Mesenchymal stem cell (in vitro differentiated cells and primary cell): Measurements from ENCODE around the gene NACC2.

Experiments
- DNase-seq: peaks from one replicate; pipeline ENCODE4 v3.0.0-alpha.2; 2013
- H2AFZ ChIP-seq: one replicate; pipeline ENCODE4 v1.6.1; 2013; ENCODE audit warnings: low read depth, mild to moderate bottlenecking, control low read depth, inconsistent platforms, low read length, moderate library complexity
- H2AK5ac ChIP-seq: 2 replicates; pipeline ENCODE4 v1.6.1; 2013; ENCODE audit warnings: low read length, moderate library complexity, mild to moderate bottlenecking, inconsistent platforms; ENCODE audit not compliant: severe bottlenecking
- H2BK120ac ChIP-seq: one replicate; pipeline ENCODE4 v1.6.1; 2013; ENCODE audit warnings: low read depth, mild to moderate bottlenecking, inconsistent platforms, low read length, moderate library complexity
- H2BK12ac ChIP-seq, 2 experiments: one replicate each; pipeline ENCODE4 v1.6.1; 2013; ENCODE audit warnings: inconsistent platforms in 2 of 2, low read length in 2 of 2, mild to moderate bottlenecking in 2 of 2, moderate library complexity in 2 of 2, control low read depth in 1 of 2
- H2BK15ac ChIP-seq: one replicate; pipeline ENCODE4 v1.6.1; 2013; ENCODE audit warnings: mild to moderate bottlenecking, low read depth, inconsistent platforms; ENCODE audit not compliant: poor library complexity, severe bottlenecking
- H2BK5ac ChIP-seq: 2 replicates; pipeline ENCODE4 v1.6.1; 2013; ENCODE audit warnings: low read depth, mild to moderate bottlenecking, low read length, control low read depth, inconsistent platforms; ENCODE audit not compliant: poor library complexity, severe bottlenecking
- H3K14ac ChIP-seq, 2 experiments: one replicate each; pipeline ENCODE4 v1.6.1; 2013; ENCODE audit warnings: inconsistent platforms in 2 of 2, low read length in 2 of 2, control low read depth in 1 of 2, mild to moderate bottlenecking in 1 of 2, moderate library complexity in 1 of 2
- H3K18ac ChIP-seq, 2 experiments: one replicate each; pipeline ENCODE4 v1.6.1; 2013; ENCODE audit warnings: inconsistent platforms in 2 of 2, low read length in 2 of 2, control low read depth in 1 of 2, low read depth in 1 of 2, mild to moderate bottlenecking in 1 of 2
- H3K23ac ChIP-seq, 2 experiments: one replicate each; pipeline ENCODE4 v1.6.1; 2013; ENCODE audit warnings: inconsistent platforms in 2 of 2, low read length in 2 of 2, mild to moderate bottlenecking in 2 of 2, moderate library complexity in 2 of 2, control low read depth in 1 of 2
- H3K27ac ChIP-seq: 2 replicates; pipeline ENCODE4 v1.5.1; 2013; ENCODE audit warnings: mild to moderate bottlenecking, moderate library complexity, low read length, control low read depth, inconsistent platforms; ENCODE audit not compliant: poor library complexity, severe bottlenecking
- H3K27me3 ChIP-seq, 2 experiments: 2 replicates each; pipeline versions ENCODE4 v1.6.1 to v1.7.0; 2013; ENCODE audit warnings: low read length in 2 of 2, mild to moderate bottlenecking in 2 of 2, moderate library complexity in 2 of 2, control low read depth in 1 of 2, inconsistent platforms in 1 of 2; ENCODE audit not compliant: control insufficient read depth in 1 of 2, insufficient read depth in 1 of 2
- H3K36me3 ChIP-seq, 2 experiments: 2 replicates each; pipeline versions ENCODE4 v1.6.1 to v1.7.0; 2013; ENCODE audit warnings: low read length in 2 of 2, control low read depth in 1 of 2, inconsistent platforms in 1 of 2, low read depth in 1 of 2, mild to moderate bottlenecking in 1 of 2; ENCODE audit not compliant: insufficient read depth in 2 of 2, control insufficient read depth in 1 of 2
- H3K4ac ChIP-seq, 2 experiments: one replicate each; pipeline ENCODE4 v1.6.1; 2013; ENCODE audit warnings: inconsistent platforms in 2 of 2, low read length in 2 of 2, mild to moderate bottlenecking in 2 of 2, moderate library complexity in 2 of 2, control low read depth in 1 of 2, low read depth in 1 of 2
- H3K4me1 ChIP-seq: 2 replicates; pipeline ENCODE4 v1.6.1; 2013; ENCODE audit warnings: low read depth, low read length, control low read depth; ENCODE audit not compliant: control insufficient read depth, insufficient read depth
- H3K4me2 ChIP-seq: 2 replicates; pipeline ENCODE4 v1.6.1; 2013; ENCODE audit warnings: low read length, mild to moderate bottlenecking, inconsistent platforms; ENCODE audit not compliant: poor library complexity, severe bottlenecking
- H3K4me3 ChIP-seq, 2 experiments: 2 replicates each; pipeline versions ENCODE4 v1.5.1 to v1.7.0; 2013; ENCODE audit warnings: low read length in 2 of 2, mild to moderate bottlenecking in 2 of 2, control low read depth in 1 of 2, low read depth in 1 of 2; ENCODE audit not compliant: insufficient read depth in 1 of 2
- H3K79me1 ChIP-seq: replicated peaks from 2 replicates; pipeline ENCODE4 v1.6.1; 2013; ENCODE audit warnings: mild to moderate bottlenecking, control low read depth, low read length, inconsistent platforms; ENCODE audit not compliant: poor library complexity, severe bottlenecking
- H3K9ac ChIP-seq: 2 replicates; pipeline ENCODE4 v1.7.0; 2013; ENCODE audit warnings: mild to moderate bottlenecking, low read length, moderate library complexity
- H3K9me3 ChIP-seq: 2 replicates; pipeline ENCODE4 v1.7.0; 2013; ENCODE audit warnings: mild to moderate bottlenecking, low read length; ENCODE audit not compliant: control insufficient read depth
- H4K8ac ChIP-seq: one replicate; pipeline ENCODE4 v1.6.1; 2013; ENCODE audit warnings: inconsistent platforms, mild to moderate bottlenecking, low read length, moderate library complexity
- H4K91ac ChIP-seq: one replicate; pipeline ENCODE4 v1.6.1; 2013; ENCODE audit warnings: mild to moderate bottlenecking, low read length, inconsistent platforms
- WGBS: methylation state at CpG from one replicate; pipeline ENCODE4 v1.1.7; 2013; ENCODE audit warnings: mixed read lengths; 5-methylcytosine and 5-hydroxymethylcytosine counted together

The NACC2 gene

DNA sequence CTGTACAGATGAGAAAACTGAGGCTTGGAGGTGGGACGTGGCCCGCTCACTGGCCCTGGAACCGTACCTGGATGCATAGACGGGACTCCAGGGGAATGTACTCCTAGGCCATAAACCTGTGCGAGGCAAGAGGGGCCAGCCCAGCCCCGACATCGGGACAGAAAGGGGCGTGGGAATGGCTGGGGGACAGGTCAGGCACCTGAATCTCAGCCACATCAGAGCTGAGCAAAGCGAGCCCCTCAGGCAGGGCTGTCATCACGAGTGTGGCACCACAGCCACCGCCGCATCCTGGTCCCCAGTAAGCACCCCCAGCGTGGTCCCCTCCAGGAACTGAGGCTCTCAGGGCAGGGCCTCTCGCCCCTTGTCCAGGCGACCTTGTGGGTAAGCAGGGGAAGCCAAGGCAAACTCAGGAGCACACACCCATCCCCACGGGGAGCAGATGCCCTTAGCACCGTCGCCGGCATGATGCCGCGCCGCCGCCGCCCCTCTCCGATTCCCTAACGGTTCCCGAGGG, 16.5 kb downstream of the NACC2 start:
- Histone ChIP-seq H3K14ac (no peak overlapping the region), H2BK5ac (no peak overlapping the region), H3K4me1 (peaks cover 28% of the 10 kb centered on the region), H2BK12ac (peak overlapping the region in 1 of 2 experiments; percentile 42), H3K4me3 (no peak overlapping the region), H3K9me3 (no peaks in the 10 kb centered on the region), H4K8ac (no peak overlapping the region), H2AFZ (no peak overlapping the region), H2AK5ac (no peak overlapping the region), H3K4ac (no peak overlapping the region), H3K27ac (no peak overlapping the region), H2BK15ac (no peak overlapping the region), H3K9ac (no peak overlapping the region), H3K4me2 (no peak overlapping the region), H3K18ac (peak overlapping the region in 1 of 2 experiments; percentile 49), H3K23ac (no peak overlapping the region), H3K27me3 (no peaks in the 10 kb centered on the region), H3K79me1 (peaks cover 47% of the 10 kb centered on the region), H3K36me3 (peaks cover 10 to 65% of the 10 kb centered on the region in 2 experiments), H4K91ac (no peak overlapping the region), H2BK120ac (no peak overlapping the region)
- no peak for DNase-seq
- WGBS, result 92% methylated on average over 25 of the region's 27 CpGs

GRCh38 chr9:136078024-136078423, 17.1 kb downstream of the NACC2 start:
- Histone ChIP-seq H2BK12ac (no peak overlapping the region), H2BK15ac (no peak overlapping the region), H3K23ac (no peak overlapping the region), H3K9me3 (no peaks in the 10 kb centered on the region), H3K27me3 (no peaks in the 10 kb centered on the region), H4K8ac (no peak overlapping the region), H2BK5ac (no peak overlapping the region), H2BK120ac (no peak overlapping the region), H3K4me2 (no peak overlapping the region), H3K18ac (no peak overlapping the region), H3K27ac (no peak overlapping the region), H3K79me1 (peaks cover 47% of the 10 kb centered on the region), H3K36me3 (peaks cover 12 to 61% of the 10 kb centered on the region in 2 experiments), H3K14ac (no peak overlapping the region), H4K91ac (no peak overlapping the region), H3K4me1 (peaks cover 28% of the 10 kb centered on the region), H2AK5ac (no peak overlapping the region), H2AFZ (no peak overlapping the region), H3K9ac (no peak overlapping the region), H3K4me3 (no peak overlapping the region), H3K4ac (no peak overlapping the region)
- WGBS, result 94% methylated on average over 12 of the region's 12 CpGs
- DNase-seq, result no peak

DNA sequence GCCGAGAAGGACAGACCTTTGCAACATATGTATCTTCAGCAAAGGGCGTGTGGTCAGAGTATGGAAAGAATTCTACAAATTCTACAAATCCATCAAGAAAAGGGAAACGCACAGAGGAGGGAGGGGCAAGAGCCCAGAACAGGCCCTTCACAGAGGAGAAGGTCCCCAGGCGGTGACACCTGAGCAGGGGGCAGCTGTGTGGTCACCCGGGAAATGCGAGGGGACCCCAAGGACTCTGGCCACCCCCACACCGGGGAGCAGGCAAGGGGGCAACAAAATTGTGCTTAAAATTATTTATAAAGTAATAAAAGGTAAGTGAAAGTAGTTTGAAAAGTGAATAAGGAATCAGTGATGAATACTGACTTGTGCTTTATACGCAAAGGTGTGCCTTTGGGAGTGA, 17.6 kb downstream of the NACC2 start:
- Histone ChIP-seq H3K36me3 (peaks cover 12 to 57% of the 10 kb centered on the region in 2 experiments), H3K14ac (no peak overlapping the region), H3K79me1 (peaks cover 42% of the 10 kb centered on the region), H3K27ac (no peak overlapping the region), H3K9me3 (no peaks in the 10 kb centered on the region), H2AFZ (no peak overlapping the region), H2BK12ac (no peak overlapping the region), H3K4me1 (peaks cover 28% of the 10 kb centered on the region), H3K23ac (no peak overlapping the region), H2BK15ac (no peak overlapping the region), H3K27me3 (no peaks in the 10 kb centered on the region), H3K4me3 (no peak overlapping the region), H3K9ac (no peak overlapping the region), H4K8ac (no peak overlapping the region), H3K4me2 (no peak overlapping the region), H3K18ac (no peak overlapping the region), H3K4ac (no peak overlapping the region), H2BK5ac (no peak overlapping the region), H2AK5ac (no peak overlapping the region), H4K91ac (no peak overlapping the region), H2BK120ac (no peak overlapping the region)
- DNase-seq, result no peak
- WGBS, result 94% methylated on average over 6 of the region's 8 CpGs

DNA sequence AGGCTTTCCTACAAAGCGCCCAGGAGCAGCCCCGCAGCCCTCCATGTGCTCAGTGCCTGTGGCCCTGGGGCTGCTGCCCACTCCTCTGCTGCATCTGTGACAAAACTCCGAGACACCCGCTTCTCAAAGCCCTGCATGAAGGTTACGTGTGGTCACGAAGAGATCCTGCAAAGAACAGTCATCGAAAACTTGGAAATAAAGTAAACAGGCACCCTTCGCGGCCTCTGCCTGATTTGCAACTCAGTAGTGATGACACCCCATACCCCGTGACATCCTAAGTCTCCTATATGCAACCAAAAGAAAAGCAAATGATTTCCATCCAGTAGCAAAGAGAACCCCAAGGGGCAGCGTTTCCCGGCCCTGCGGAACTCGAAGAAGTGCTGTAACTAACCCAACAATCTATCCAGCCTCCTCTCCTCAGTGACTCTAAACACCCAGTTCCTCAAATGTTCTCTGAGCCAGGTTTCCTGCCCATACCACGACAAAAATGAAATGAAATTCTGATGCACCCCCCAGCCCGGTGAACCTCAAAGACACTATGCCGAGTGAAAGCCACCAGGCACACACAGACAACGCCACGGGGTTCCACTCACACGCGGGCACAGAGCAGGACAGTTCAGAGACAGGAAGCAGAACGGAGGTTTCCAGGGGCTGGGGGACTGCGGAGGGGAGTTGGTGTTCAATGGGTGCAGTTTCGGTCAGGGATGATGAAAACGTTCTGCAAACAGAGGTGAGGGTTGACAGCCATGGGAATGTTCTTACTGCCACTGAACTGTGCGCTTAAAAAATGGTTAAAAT, 19.0 kb downstream of the NACC2 start:
- Histone ChIP-seq H4K8ac (no peak overlapping the region), H2AK5ac (no peak overlapping the region), H3K4me3 (no peak overlapping the region), H3K18ac (no peak overlapping the region), H3K23ac (no peak overlapping the region), H3K27me3 (no peaks in the 10 kb centered on the region), H3K9ac (no peak overlapping the region), H3K79me1 (peaks cover 39% of the 10 kb centered on the region), H3K4ac (no peak overlapping the region), H2BK5ac (no peak overlapping the region), H3K9me3 (no peaks in the 10 kb centered on the region), H2BK15ac (no peak overlapping the region), H3K27ac (no peak overlapping the region), H2BK12ac (no peak overlapping the region), H3K4me2 (no peak overlapping the region), H3K14ac (no peak overlapping the region), H2BK120ac (no peak overlapping the region), H2AFZ (no peak overlapping the region), H3K4me1 (peaks cover 24% of the 10 kb centered on the region), H4K91ac (no peak overlapping the region), H3K36me3 (peaks cover 12 to 44% of the 10 kb centered on the region in 2 experiments)
- no peak for DNase-seq
- WGBS, result 94% methylated on average over 26 of the region's 26 CpGs
